ENCODE measurements around the gene SFT2D3. TPM values are rescaled to one million over a fixed set of nuclear protein-coding genes. Genes with fewer than 3 reads are reported as not detected.

The SFT2D3 gene
- polyA plus RNA-seq, 1 donor from 2014 or later, result 6.2 TPM

- Histone ChIP-seq H3K9me2 (ENCODE audit: insufficient read depth, low read length) (no peaks in the 10 kb centered on the region), H4K20me1 (ENCODE audit: insufficient read depth) (no peaks in the 10 kb centered on the region), H2AFZ (ENCODE audit: low read depth, low read length) (no peak overlapping the region), H3K36me3 (ENCODE audit: insufficient read depth, low read length) (no peaks in the 10 kb centered on the region), H3K27me3 (ENCODE audit: insufficient read depth, low read depth, low read length) (no peaks in the 10 kb centered on the region), H3K4me2 (ENCODE audit: low read length) (no peak overlapping the region), H3K27ac (ENCODE audit: low read length) (no peak overlapping the region), H3K9ac (ENCODE audit: low read length) (no peak overlapping the region), H3K79me2 (replicated peaks; ENCODE audit: insufficient read depth, low read length) (no peaks in the 10 kb centered on the region), H3F3A (ENCODE audit: insufficient read depth, low read length, poor library complexity, severe bottlenecking) (no peaks in the 10 kb centered on the region), H3K4me3 (ENCODE audit: low read length) (no peak overlapping the region), H3K9me3 (ENCODE audit: low read length) (no peaks in the 10 kb centered on the region)
- TF ChIP-seq TAF1 (IDR thresholded peaks at IDR 0.05; ENCODE audit: low read depth) (no peak), MXI1 (conservative IDR thresholded peaks at IDR 0.05; ENCODE audit: poor library complexity, severe bottlenecking) (no peak), SMC3 (conservative IDR thresholded peaks at IDR 0.05; ENCODE audit: poor library complexity) (no peak), RAD21 (conservative IDR thresholded peaks at IDR 0.05) (no peak), POLR2AphosphoS5 (IDR thresholded peaks at IDR 0.05) (no peak), EP300 (conservative IDR thresholded peaks at IDR 0.05; ENCODE audit: poor library complexity, severe bottlenecking) (no peak), EZH2 (IDR thresholded peaks at IDR 0.05; ENCODE audit: borderline replicate concordance, insufficient read depth, low read length, poor library complexity, severe bottlenecking) (no peak)
- TF ChIP-seq, protein P1, sequence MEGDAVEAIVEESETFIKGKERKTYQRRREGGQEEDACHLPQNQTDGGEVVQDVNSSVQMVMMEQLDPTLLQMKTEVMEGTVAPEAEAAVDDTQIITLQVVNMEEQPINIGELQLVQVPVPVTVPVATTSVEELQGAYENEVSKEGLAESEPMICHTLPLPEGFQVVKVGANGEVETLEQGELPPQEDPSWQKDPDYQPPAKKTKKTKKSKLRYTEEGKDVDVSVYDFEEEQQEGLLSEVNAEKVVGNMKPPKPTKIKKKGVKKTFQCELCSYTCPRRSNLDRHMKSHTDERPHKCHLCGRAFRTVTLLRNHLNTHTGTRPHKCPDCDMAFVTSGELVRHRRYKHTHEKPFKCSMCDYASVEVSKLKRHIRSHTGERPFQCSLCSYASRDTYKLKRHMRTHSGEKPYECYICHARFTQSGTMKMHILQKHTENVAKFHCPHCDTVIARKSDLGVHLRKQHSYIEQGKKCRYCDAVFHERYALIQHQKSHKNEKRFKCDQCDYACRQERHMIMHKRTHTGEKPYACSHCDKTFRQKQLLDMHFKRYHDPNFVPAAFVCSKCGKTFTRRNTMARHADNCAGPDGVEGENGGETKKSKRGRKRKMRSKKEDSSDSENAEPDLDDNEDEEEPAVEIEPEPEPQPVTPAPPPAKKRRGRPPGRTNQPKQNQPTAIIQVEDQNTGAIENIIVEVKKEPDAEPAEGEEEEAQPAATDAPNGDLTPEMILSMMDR (IDR thresholded peaks at IDR 0.05; ENCODE audit: poor library complexity, severe bottlenecking), result no peak
- TF ChIP-seq, protein P2, sequence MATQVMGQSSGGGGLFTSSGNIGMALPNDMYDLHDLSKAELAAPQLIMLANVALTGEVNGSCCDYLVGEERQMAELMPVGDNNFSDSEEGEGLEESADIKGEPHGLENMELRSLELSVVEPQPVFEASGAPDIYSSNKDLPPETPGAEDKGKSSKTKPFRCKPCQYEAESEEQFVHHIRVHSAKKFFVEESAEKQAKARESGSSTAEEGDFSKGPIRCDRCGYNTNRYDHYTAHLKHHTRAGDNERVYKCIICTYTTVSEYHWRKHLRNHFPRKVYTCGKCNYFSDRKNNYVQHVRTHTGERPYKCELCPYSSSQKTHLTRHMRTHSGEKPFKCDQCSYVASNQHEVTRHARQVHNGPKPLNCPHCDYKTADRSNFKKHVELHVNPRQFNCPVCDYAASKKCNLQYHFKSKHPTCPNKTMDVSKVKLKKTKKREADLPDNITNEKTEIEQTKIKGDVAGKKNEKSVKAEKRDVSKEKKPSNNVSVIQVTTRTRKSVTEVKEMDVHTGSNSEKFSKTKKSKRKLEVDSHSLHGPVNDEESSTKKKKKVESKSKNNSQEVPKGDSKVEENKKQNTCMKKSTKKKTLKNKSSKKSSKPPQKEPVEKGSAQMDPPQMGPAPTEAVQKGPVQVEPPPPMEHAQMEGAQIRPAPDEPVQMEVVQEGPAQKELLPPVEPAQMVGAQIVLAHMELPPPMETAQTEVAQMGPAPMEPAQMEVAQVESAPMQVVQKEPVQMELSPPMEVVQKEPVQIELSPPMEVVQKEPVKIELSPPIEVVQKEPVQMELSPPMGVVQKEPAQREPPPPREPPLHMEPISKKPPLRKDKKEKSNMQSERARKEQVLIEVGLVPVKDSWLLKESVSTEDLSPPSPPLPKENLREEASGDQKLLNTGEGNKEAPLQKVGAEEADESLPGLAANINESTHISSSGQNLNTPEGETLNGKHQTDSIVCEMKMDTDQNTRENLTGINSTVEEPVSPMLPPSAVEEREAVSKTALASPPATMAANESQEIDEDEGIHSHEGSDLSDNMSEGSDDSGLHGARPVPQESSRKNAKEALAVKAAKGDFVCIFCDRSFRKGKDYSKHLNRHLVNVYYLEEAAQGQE (IDR thresholded peaks at IDR 0.05; ENCODE audit: borderline replicate concordance), result no peak
Measured at GRCh38 chr2:127735537-127736399, 34.5 kb downstream of the SFT2D3 start.

DNA sequence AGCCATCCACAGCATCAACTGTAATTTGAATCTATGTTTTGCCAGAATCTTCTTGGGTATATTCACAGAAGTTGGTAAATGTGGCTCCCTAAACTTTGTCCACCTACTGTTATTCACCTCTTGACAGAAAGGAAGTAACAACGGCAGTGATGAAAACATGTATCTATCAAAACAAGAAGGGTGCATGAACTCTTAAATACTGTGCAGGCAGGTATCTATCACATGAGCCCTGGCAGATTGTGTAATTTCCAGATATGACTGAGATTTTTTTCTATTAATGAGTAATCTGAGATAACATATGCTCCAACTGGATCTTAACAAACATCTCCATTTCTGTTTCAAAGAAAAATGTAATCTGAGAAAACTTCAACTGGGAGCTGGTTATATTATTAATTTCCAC lies 36.6 kb downstream of the SFT2D3 start:
- Histone ChIP-seq H3K4me3 (ENCODE audit: low read length) (no peak overlapping the region), H2AFZ (ENCODE audit: low read depth, low read length) (no peak overlapping the region), H3K9me2 (ENCODE audit: insufficient read depth, low read length) (no peaks in the 10 kb centered on the region), H3K36me3 (ENCODE audit: insufficient read depth, low read length) (no peaks in the 10 kb centered on the region), H3F3A (ENCODE audit: insufficient read depth, low read length, poor library complexity, severe bottlenecking) (no peaks in the 10 kb centered on the region), H3K27me3 (ENCODE audit: insufficient read depth, low read depth, low read length) (no peaks in the 10 kb centered on the region), H4K20me1 (ENCODE audit: insufficient read depth) (no peaks in the 10 kb centered on the region), H3K9me3 (ENCODE audit: low read length) (no peaks in the 10 kb centered on the region), H3K9ac (ENCODE audit: low read length) (no peak overlapping the region), H3K27ac (ENCODE audit: low read length) (no peak overlapping the region), H3K4me2 (ENCODE audit: low read length) (no peak overlapping the region), H3K79me2 (replicated peaks; ENCODE audit: insufficient read depth, low read length) (no peaks in the 10 kb centered on the region)
- TF ChIP-seq EP300 (conservative IDR thresholded peaks at IDR 0.05; ENCODE audit: poor library complexity, severe bottlenecking), result no peak
- TF ChIP-seq, protein P1 (IDR thresholded peaks at IDR 0.05; ENCODE audit: poor library complexity, severe bottlenecking), result no peak
